HepG2 (cell line): ENCODE data around the gene TNS1. TPM values are rescaled to one million over a fixed set of nuclear protein-coding genes. Genes with fewer than 3 reads are reported as not detected.
A peak's percentile ranks its signal among the peaks of the same experiment; 100 is the strongest.

Experiments used
- ATAC-seq: fragments of 200-7000 bp; cut with Tn5 transposase; 3 replicates; pipeline ENCODE4 v1.9.1; 2020; ENCODE audit warnings: mild to moderate bottlenecking, moderate library complexity
- BruUV-seq: library from RNA; stranded (reverse); fragments of 400-500 nt; replicated peaks from 2 replicates; lab custom pipeline; 2021; lab: Mats Ljungman, UMichigan
- CTCF ChIA-PET: fragments of 300-600 bp; formaldehyde crosslinking; extraction: SDS; loops from one replicate; lab custom pipeline; 2021; ENCODE audit warnings: low total read pairs, inconsistent platforms, low intra/inter-chr PET ratio; lab: Yijun Ruan, JAX
- POLR2A ChIA-PET: fragments of 350-600 bp; sonication (Branson Sonifier 250); formaldehyde crosslinking; loops from one replicate; lab custom pipeline; 2020; ENCODE audit warnings: antibody characterized with exemption, inconsistent platforms; lab: Yijun Ruan, JAX
- DNase-seq: peaks from one replicate; pipeline ENCODE4 v3.0.0-alpha.2; 2015; ENCODE audit warnings: low spot score
- FAIRE-seq: peaks from 3 replicates; lab custom pipeline; 2011; peaks lifted over from hg19 to GRCh38; lab: Jason Lieb, UNC
- H2AFZ ChIP-seq: one replicate; pipeline ENCODE4 v1.6.1; 2011; ENCODE audit warnings: low read length, inconsistent platforms
- H3K27ac ChIP-seq: fragments of 300-600 bp; 3 replicates; pipeline ENCODE4 v1.8.0; 2011; ENCODE audit warnings: mixed run types, mild to moderate bottlenecking, mixed read lengths, low read length, inconsistent platforms; ENCODE audit not compliant: insufficient read depth; ENCODE audit errors: extremely low read length
- H3K27me3 ChIP-seq, 2 experiments: fragments of 200-600 bp in 1 of 2; 2 replicates in 1 of 2; 3 replicates in 1 of 2; pipeline versions ENCODE4 v1.6.0 to v1.8.0; 2011; ENCODE audit warnings: low read length in 2 of 2, mild to moderate bottlenecking in 2 of 2, moderate library complexity in 2 of 2, inconsistent platforms in 1 of 2; ENCODE audit not compliant: insufficient read depth in 2 of 2, control insufficient read depth in 1 of 2
- H3K36me3 ChIP-seq, 2 experiments: fragments of 200-600 bp in 1 of 2; replicated peaks in 1 of 2; 2 replicates in 1 of 2; 3 replicates in 1 of 2; pipeline versions ENCODE4 v1.5.1 to v1.8.0; 2011; ENCODE audit warnings: low read length in 2 of 2, inconsistent platforms in 1 of 2; ENCODE audit not compliant: insufficient read depth in 2 of 2, control insufficient read depth in 1 of 2
- H3K4me1 ChIP-seq: 2 replicates; pipeline ENCODE4 v1.5.1; 2012; ENCODE audit warnings: low read length, inconsistent platforms; ENCODE audit not compliant: insufficient read depth
- H3K4me2 ChIP-seq: 2 replicates; pipeline ENCODE4 v1.6.0; 2011; ENCODE audit warnings: low read depth, low read length, inconsistent platforms
- H3K4me3 ChIP-seq, 3 experiments: fragments of 200-600 bp in 1 of 3; sonication (generic), shearing (Covaris generic) in 1 of 3; replicated peaks in 1 of 3; 2 replicates each; pipeline ENCODE4 v1.5.1; 2011 to 2016; ENCODE audit warnings: low read length in 3 of 3, inconsistent platforms in 2 of 3, low read depth in 2 of 3, mild to moderate bottlenecking in 2 of 3, control low read depth in 1 of 3, mixed read lengths in 1 of 3; ENCODE audit not compliant: insufficient read depth in 1 of 3
- H3K79me2 ChIP-seq: one replicate; pipeline ENCODE4 v1.6.1; 2011; ENCODE audit warnings: low read length, inconsistent platforms; ENCODE audit not compliant: insufficient read depth
- H3K9ac ChIP-seq: 2 replicates; pipeline ENCODE4 v1.6.0; 2011; ENCODE audit warnings: mild to moderate bottlenecking, low read depth, low read length, inconsistent platforms; ENCODE audit not compliant: insufficient read depth
- H3K9me3 ChIP-seq: 2 replicates; pipeline ENCODE4 v1.5.1; 2012; ENCODE audit warnings: mild to moderate bottlenecking, low read length
- H4K20me1 ChIP-seq: 2 replicates; pipeline ENCODE4 v1.6.0; 2011; ENCODE audit warnings: inconsistent platforms, mild to moderate bottlenecking, low read length, moderate library complexity; ENCODE audit not compliant: insufficient read depth
- PCBP1 ChIP-seq: fragments of 200-400 bp; formaldehyde crosslinking; IDR thresholded peaks from 2 replicates; pipeline ENCODE4 v1.6.1; 2017; ENCODE audit warnings: mild to moderate bottlenecking, low read depth, low read length, borderline replicate concordance
- ZNF616 ChIP-seq: sonication (generic); formaldehyde crosslinking; IDR thresholded peaks from 2 replicates; pipeline ENCODE4 v1.5.0; 2020; ENCODE audit warnings: low read depth, mild to moderate bottlenecking, missing genetic modification reagents
- ZNF687 ChIP-seq: sonication (generic); formaldehyde crosslinking; IDR thresholded peaks from 2 replicates; pipeline ENCODE4 v1.5.1; 2020; ENCODE audit warnings: mild to moderate bottlenecking, missing genetic modification reagents, moderate library complexity
- WGBS: methylation state at CpG from one replicate; pipeline ENCODE4 v1.1.6; 2017; ENCODE audit warnings: low lambda C conversion rate; 5-methylcytosine and 5-hydroxymethylcytosine counted together
- in situ Hi-C: cut with HindIII; loops from 2 replicates; pipeline ENCODE4 v1.10.0; 2017; ENCODE audit warnings: low pct_unique_long_range_greater_than_20kb; ENCODE audit not compliant: extremely low pct_ligation_motif_present
- intact Hi-C: fragments of 100-400 bp; cut with micrococcal nuclease; formaldehyde crosslinking; loops from one replicate; pipeline ENCODE4 v1.10.0; 2022; ENCODE audit not compliant: unreplicated experiment
- polyA plus RNA-seq, 8 experiments: library from polyadenylated mRNA; depleted of rRNA in 3 of 8; stranded (reverse) in 7 of 8; unstranded in 1 of 8; fragments of >200 nt; fragmentation: Illumina TruSeq in 4 of 8; extraction: Trizol in 4 of 8; gene quantifications; 2 replicates each; pipeline versions ENCODE4 v1.2.1 to v1.2.3, GENCODE V29; 2011 to 2016; ENCODE audit warnings: low read depth in 4 of 8, missing spikeins in 1 of 8, mixed read lengths in 1 of 8; ENCODE audit not compliant: insufficient read depth in 1 of 8
- total RNA-seq, 5 experiments: library from RNA; depleted of rRNA; stranded (reverse); fragments of >200 nt; fragmentation: Illumina TruSeq; extraction: Trizol; gene quantifications; 2 replicates each; pipeline ENCODE4 v1.2.3, GENCODE V29; 2016; ENCODE audit warnings: low read depth in 1 of 5

TNS1 gene
- total and polyA plus RNA-seq, 2 of the 13 experiments (the other 11 are each of a cell fraction or from before 2014, with no cell fraction given): 1.9 to 118 TPM

- Histone ChIP-seq H3K9ac (no peak overlapping the region), H3K4me2 (peak overlapping the region; percentile 19; the same call in 1 of the 2 replicates), H3K4me3 (no peak overlapping the region), H3K27me3 (no peaks in the 10 kb centered on the region), H3K27ac (no peak overlapping the region), H4K20me1 (peaks cover 40% of the 10 kb centered on the region; the same call in 1 of the 2 replicates), H3K4me1 (peaks cover 51% of the 10 kb centered on the region), H3K36me3 (no peaks in the 10 kb centered on the region; a peak in 2 of 5 replicates), H3K9me3 (no peaks in the 10 kb centered on the region), H2AFZ (no peak overlapping the region), H3K79me2 (no peaks in the 10 kb centered on the region)
- in situ Hi-C loops (no loop called here), intact Hi-C loops (no loop called here)
- no peak for TF ChIP-seq ZNF616 (CRISPR knock-in tag)
- TF ChIP-seq ZNF687 (CRISPR knock-in tag): peak; percentile 47; the same call in 1 of the 2 replicates
- TF ChIP-seq PCBP1: 0 out of 2 replicates have a peak, but pooled peaks have one; percentile 61
- POLR2A ChIA-PET: no interaction called here
- 62% methylated on average over 8 of the region's 8 CpGs for WGBS
- no TSS peak for BruUV-seq
- ATAC-seq: peak; percentile 10
- no peak for FAIRE-seq
- no peak for DNase-seq
- CTCF ChIA-PET: no interaction called here
Measured at GRCh38 chr2:217929272-217929671, 73.5 kb downstream of the TNS1 start.
